NOMO-1 treated with DMSO at 0.1 percent for 48 hours (cell line): ENCODE results near the gene PPP1R37.

ENCODE experiments used
- DNase-seq: peaks from one replicate; lab custom pipeline; 2025; ENCODE audit not compliant: unreplicated experiment; lab: John Stamatoyannopoulos, UW

Gene PPP1R37

DNA sequence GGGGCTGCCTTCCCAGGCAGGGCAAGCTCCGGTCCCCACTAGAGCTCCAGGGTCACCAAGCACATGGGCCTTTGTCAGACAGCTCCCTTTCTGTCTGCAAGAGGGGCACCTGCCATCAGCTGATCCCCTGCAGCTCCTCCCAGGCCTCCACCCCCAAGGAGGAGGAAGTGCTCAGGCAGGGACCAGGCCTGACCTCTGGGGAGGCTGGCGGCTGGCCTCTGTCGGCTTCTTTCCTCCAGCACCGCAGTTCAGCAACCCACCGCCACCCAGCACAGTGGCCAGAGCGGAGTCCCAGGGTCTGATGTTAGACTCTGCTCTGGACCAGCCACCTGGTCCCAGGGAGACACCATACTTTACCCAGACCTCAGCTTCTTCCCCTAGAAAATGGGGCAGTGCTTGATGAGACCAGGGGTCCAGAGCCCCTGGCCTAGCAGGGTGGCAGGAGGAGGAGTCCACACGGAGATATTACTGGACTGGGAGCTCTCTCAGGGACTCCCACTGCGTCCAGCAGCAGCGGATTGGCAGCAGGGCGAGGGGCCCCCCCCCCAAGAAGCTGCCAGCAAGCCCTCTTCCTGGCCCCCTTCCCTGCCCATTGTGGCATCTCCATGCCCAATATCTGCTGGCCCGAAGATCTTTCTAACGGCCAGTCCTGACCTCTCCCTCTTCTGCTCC is 43.7 kb downstream of the PPP1R37 start:
- DNase-seq, result no peak

DNA sequence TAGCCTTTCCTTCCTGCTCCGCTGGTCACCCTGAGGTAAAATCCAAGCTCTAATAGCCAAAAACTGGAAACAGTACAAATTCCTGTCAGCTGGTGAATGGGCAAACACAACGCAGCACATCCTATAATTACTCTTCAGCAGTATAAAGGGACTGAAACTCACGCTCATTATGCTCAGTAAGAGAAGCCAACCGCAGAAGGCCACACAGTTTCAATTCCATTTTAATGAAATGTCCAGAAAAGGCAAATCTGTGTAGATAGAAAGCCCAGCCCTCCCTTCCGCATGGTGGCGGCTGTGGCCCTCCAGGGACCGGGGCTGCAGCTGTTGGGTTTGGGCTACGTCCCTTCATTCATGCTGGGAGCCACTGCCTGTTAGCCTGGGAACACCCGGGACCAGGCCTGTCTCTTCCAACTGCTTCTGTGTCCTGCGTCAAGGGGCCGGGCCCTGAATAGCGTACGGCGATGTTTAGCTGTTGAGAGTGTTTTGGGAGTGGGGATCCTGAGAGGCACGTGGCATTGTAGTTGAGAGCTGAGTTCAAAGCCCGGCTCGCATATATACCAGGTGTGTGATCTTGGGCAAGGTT is 44.3 kb downstream of the PPP1R37 start:
- no peak for DNase-seq

GRCh38 chr19:45138303-45138751 is 45.3 kb downstream of the PPP1R37 start:
- no peak for DNase-seq

GRCh38 chr19:45139286-45140143 is 46.5 kb downstream of the PPP1R37 start:
- no peak for DNase-seq

- no peak for DNase-seq
These were observed 47.1 kb downstream of the PPP1R37 start for GRCh38 chr19:45140144-45140503.

GRCh38 chr19:45140533-45140932 is 47.6 kb downstream of the PPP1R37 start:
- no peak for DNase-seq

DNA sequence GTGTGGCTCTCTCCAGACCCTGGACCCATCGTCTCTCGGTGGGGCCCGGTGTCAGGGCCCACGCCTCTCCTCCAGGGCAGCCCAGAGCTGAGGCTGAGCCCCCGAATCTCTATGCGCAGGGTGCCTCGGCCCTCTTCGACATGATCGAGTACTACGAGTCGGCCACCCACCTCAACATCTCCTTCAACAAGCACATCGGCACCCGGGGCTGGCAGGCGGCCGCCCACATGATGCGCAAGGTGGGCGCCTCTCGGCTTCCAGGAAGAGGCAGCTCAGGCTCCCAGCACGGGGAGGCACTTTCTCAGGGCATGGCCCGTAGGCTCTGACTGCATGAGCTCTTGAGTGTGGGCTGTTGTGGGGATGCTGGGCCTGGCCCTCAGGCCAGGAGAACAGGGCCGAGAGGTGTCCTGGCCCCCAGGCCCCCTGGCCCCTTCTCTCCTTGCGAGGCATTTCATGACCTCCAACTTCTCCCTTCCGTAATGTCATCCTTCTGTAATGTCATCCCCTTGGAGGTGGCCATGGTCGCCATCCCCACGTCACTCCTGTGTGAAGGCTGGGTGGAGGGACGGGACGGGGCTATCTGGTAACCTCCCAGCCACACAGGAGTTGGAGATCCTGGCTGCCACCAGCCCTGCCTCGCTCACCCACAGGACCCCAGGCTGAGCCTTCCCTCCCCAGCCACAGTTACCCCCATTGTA is 48.4 kb downstream of the PPP1R37 start:
- no peak for DNase-seq

DNA sequence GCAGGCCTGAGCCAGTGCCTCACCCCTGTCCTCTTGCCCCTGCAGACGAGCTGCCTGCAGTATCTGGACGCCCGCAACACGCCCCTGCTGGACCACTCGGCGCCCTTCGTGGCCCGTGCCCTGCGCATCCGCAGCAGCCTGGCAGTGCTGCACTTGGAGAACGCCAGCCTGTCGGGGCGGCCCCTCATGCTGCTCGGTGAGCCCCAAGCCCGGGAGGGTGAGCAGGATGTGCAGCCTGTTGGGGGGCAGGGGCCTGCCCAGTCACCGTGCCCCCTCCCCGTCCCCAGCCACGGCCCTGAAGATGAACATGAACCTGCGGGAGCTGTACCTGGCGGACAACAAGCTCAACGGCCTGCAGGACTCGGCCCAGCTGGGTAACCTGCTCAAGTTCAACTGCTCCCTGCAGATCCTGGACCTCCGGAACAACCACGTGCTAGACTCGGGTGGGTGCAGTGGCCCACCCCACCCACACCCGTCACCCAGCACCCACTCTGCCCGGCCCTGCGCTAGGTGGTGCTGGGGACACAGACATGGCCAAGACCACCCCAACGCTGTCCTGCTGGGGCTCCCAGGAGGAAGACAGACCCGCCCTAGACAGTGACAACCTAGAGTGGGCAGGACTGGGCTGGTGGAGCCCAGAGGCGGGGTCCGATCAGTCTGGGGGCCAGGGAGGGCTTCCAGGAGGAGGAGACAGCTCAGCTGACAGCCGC is 49.2 kb downstream of the PPP1R37 start:
- DNase-seq, result no peak

DNA sequence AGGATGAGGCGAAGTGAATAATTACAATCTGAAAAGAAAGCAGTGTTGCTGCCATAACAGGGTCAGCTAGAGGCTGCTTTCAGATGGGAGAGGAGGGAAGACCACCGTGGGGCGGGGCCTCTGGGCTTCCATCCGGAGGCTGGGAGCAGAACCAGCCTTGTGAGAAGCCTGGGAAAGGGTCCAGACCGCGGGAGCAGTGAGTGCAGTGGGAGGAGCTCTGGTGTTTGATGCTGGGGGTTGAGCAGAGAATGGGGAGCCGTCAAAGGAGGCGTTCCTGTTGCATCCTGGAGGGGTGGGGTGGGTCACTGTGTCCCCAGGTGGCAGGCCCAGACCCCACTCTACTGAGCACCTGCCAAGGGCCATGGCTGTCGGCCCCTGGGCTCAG is 49.7 kb downstream of the PPP1R37 start:
- no peak for DNase-seq

GRCh38 chr19:45144431-45145269 is 51.7 kb downstream of the PPP1R37 start:
- no peak for DNase-seq

DNA sequence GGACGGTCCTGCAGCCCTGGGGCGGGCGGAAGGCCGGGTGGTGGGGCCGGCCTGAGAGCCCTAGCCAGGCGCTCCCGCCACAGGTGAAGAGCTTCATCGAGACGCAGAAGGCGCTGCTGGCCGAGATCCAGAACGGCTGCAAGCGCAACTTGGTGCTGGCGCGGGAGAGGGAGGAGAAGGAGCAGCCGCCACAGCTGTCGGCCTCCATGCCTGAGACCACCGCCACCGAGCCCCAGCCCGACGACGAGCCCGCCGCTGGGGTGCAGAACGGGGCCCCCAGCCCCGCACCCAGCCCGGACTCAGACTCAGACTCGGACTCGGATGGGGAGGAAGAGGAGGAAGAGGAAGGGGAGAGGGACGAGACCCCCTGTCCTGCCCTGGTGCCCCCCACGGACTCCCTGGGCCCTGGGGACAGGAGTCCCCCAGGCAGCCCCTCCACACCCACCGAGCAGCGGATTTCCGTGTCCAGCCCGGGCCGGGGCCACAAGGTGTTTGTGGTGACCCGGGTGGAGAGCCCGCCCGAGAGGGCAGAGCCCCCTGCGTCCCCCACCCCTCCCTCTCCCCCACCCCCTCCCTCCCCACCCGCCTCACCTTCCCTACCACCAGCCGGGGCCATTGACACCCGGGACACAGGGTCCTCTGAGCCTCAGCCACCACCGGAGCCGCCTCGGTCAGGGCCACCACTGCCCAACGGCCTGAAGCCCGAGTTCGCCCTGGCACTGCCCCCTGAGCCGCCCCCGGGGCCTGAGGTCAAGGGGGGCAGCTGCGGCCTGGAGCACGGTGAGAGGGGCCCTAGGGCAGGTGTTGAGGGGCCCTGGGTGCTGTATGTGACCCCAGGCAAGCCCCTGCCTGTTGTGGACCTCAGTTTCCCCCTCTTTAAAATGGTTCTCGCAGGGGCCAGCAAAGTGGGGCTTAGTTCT is 52.6 kb downstream of the PPP1R37 start:
- no peak for DNase-seq

DNA sequence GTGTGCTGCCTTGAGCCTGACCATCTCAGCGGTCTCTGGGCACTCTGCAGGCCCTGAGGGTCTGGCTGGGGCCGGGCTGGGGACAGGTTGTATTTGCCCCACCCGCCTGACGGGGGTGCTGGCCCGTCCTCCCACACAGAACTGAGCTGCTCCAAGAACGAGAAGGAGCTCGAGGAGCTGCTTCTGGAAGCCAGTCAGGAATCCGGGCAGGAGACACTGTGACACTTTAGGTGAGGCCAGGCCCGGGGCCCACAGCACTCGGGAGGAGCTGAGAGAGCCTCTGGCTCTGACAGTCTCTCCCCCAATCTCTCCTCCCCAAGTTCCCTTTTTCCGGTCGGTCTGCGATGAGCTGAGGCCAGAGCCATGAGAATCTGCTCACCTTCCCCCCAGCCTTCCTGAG is 53.3 kb downstream of the PPP1R37 start:
- DNase-seq, result no peak

- no peak for DNase-seq
These were observed 53.8 kb downstream of the PPP1R37 start for GRCh38 chr19:45146741-45147205.

DNA sequence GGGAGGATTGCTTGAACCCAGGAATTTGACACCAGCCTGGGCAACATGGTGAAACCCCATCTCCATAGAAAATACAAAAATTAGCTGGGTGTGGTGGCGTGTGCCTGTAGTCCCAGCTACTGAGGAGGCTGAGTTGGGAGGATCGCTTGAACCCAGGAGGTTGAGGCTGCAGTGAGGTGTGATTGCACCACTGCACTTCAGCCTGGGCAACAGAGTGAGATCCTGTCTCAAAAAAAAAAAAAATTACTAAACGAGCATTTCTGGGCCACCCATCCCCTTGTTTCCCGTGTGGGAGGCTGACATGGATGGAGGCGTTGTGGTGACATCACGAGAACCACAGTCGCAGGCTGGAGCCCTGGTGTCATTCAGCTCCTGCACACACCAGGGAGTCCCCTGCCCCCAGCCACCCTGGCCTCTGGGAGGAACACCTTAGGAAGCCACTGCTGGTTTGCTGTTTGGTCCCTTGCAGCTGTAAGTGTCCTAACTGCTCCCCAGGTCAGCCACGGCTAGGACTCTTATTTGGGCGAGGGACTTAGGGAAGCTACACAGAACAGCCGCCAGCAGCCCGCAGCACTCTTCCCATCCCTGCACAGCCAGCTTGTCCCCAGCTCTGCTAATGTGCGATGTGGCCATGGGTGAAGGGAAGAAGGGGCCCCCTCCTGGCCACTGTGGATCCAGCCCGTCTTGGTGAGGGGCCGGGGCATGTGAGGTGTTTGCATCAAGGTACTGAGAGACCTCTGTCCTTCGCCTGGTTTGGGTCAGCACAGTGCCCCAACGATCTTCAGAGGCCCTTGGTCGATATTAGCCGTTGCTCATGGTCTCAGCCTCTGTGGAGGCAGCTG is 55.1 kb downstream of the PPP1R37 start:
- DNase-seq, result no peak

GRCh38 chr19:45149129-45149528 is 56.1 kb downstream of the PPP1R37 start:
- DNase-seq, result no peak

GRCh38 chr19:45150180-45150579 is 57.2 kb downstream of the PPP1R37 start:
- no peak for DNase-seq

GRCh38 chr19:45150751-45151281 is 57.8 kb downstream of the PPP1R37 start:
- no peak for DNase-seq

DNA sequence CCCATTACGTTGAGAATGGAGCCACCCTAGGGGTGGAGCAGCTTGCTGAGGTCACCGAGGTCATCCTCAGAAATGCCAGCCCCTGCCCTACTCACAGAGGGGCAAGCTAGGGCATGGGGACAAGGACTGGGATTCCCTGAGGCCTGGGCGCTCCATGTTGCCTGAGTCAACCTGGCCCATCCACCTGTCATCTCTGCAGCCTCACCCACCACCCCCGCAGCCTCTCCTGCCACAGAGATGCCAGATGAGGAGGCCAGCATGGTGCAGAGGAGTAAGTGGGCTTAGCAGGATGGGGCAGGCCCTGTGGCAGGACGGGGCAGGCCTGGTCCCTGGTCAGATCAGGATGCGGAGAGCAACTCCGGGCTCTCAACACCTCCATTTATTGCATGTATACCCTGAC is 58.3 kb downstream of the PPP1R37 start:
- no peak for DNase-seq
